Keratinocyte (primary cell): ENCODE results near the gene ASB16. TPM values are rescaled to one million over a fixed set of nuclear protein-coding genes. Genes with fewer than 3 reads are reported as not detected.
"Not testable (repeated sequence)": the region's sequence is repeated elsewhere in the genome, so short reads cannot be mapped to it uniquely, and the experiment has no call there.

Experiments
- DNase-seq: peaks from one replicate; pipeline ENCODE4 v3.0.0-alpha.2; 2011; ENCODE audit warnings: low read depth, missing footprints, low spot score
- FAIRE-seq: peaks from 2 replicates; lab custom pipeline; 2011; peaks lifted over from hg19 to GRCh38; lab: Jason Lieb, UNC
- H2AFZ ChIP-seq: 2 replicates; pipeline ENCODE4 v1.6.0; 2012; ENCODE audit warnings: low read length, control low read depth, inconsistent platforms; ENCODE audit not compliant: control insufficient read depth
- H3K27ac ChIP-seq: 2 replicates; pipeline ENCODE4 v1.5.1; 2011; ENCODE audit warnings: low read length; ENCODE audit not compliant: control insufficient read depth, insufficient read depth
- H3K27me3 ChIP-seq: 3 replicates; pipeline ENCODE4 v1.6.0; 2011; ENCODE audit warnings: low read length; ENCODE audit not compliant: control insufficient read depth, insufficient read depth; ENCODE audit errors: extremely low read depth
- H3K36me3 ChIP-seq, 2 experiments: 2 replicates in 1 of 2; 3 replicates in 1 of 2; pipeline ENCODE4 v1.5.1; 2011; ENCODE audit warnings: low read length in 2 of 2, mild to moderate bottlenecking in 1 of 2; ENCODE audit not compliant: control insufficient read depth in 2 of 2, insufficient read depth in 2 of 2; ENCODE audit errors: extremely low read depth in 1 of 2
- H3K4me1 ChIP-seq: 3 replicates; pipeline ENCODE4 v1.5.1; 2011; ENCODE audit warnings: low read length; ENCODE audit not compliant: control insufficient read depth, insufficient read depth; ENCODE audit errors: extremely low read depth
- H3K4me2 ChIP-seq: 3 replicates; pipeline ENCODE4 v1.6.0; 2011; ENCODE audit warnings: low read depth, low read length; ENCODE audit not compliant: control insufficient read depth, insufficient read depth; ENCODE audit errors: extremely low read depth
- H3K4me3 ChIP-seq, 3 experiments: fragments of 200-600 bp in 1 of 3; sonication (generic) in 1 of 3; 2 replicates in 2 of 3; 3 replicates in 1 of 3; pipeline ENCODE4 v1.5.1; 2011 to 2016; ENCODE audit warnings: low read length in 3 of 3, mild to moderate bottlenecking in 3 of 3, control low read depth in 2 of 3, inconsistent platforms in 1 of 3, low read depth in 1 of 3, mixed read lengths in 1 of 3, mixed run types in 1 of 3, moderate library complexity in 1 of 3; ENCODE audit not compliant: control insufficient read depth in 2 of 3, insufficient read depth in 2 of 3; ENCODE audit errors: extremely low read depth in 1 of 3
- H3K79me2 ChIP-seq: 2 replicates; pipeline ENCODE4 v1.6.0; 2012; ENCODE audit warnings: low read length; ENCODE audit not compliant: control insufficient read depth, insufficient read depth
- H3K9ac ChIP-seq: 3 replicates; pipeline ENCODE4 v1.6.0; 2011; ENCODE audit warnings: low read length; ENCODE audit not compliant: control insufficient read depth, insufficient read depth; ENCODE audit errors: extremely low read depth
- H3K9me1 ChIP-seq: 3 replicates; pipeline ENCODE4 v1.6.0; 2011; ENCODE audit warnings: low read length; ENCODE audit not compliant: control insufficient read depth, insufficient read depth; ENCODE audit errors: extremely low read depth
- H3K9me3 ChIP-seq: 2 replicates; pipeline ENCODE4 v1.5.1; 2012; ENCODE audit warnings: low read depth, low read length; ENCODE audit not compliant: control insufficient read depth
- H4K20me1 ChIP-seq: 3 replicates; pipeline ENCODE4 v1.6.0; 2011; ENCODE audit warnings: low read length; ENCODE audit not compliant: control insufficient read depth, insufficient read depth; ENCODE audit errors: extremely low read depth
- CTCF ChIP-seq, 3 experiments: IDR thresholded peaks in 1 of 3; conservative IDR thresholded peaks in 1 of 3; optimal IDR thresholded peaks in 1 of 3; 2 replicates in 2 of 3; 3 replicates in 1 of 3; pipeline versions ENCODE3 to v1.5.1; 2011; ENCODE audit warnings: low read length in 3 of 3, mild to moderate bottlenecking in 3 of 3, moderate library complexity in 2 of 3, control low read depth in 1 of 3, inconsistent platforms in 1 of 3; ENCODE audit not compliant: insufficient read depth in 2 of 3; ENCODE audit errors: extremely low read depth in 1 of 3
- EZH2 ChIP-seq: IDR thresholded peaks from one replicate; pipeline ENCODE4 v1.6.1; 2012; ENCODE audit warnings: inconsistent platforms, mild to moderate bottlenecking, low read length, moderate library complexity
- dilution Hi-C: fragments of 300-500 bp; cut with MboI; formaldehyde crosslinking; loops from one replicate; pipeline ENCODE4 v1.7.0; 2020; ENCODE audit warnings: low sequenced_read_pairs; ENCODE audit not compliant: extremely low pct_ligation_motif_present
- polyA plus RNA-seq, 5 experiments: library from polyadenylated mRNA; depleted of rRNA in 3 of 5; stranded (reverse) in 3 of 5; stranded (forward) in 1 of 5; unstranded in 1 of 5; fragments of >200 nt; gene quantifications; 1 replicate in 1 of 5; 2 replicates in 3 of 5; 3 replicates in 1 of 5; pipeline versions ENCODE4 v1.2.1 to v1.2.3, GENCODE V29; 2011 to 2012; ENCODE audit warnings: missing spikeins in 2 of 5, low read depth in 1 of 5, low replicate concordance in 1 of 5

ASB16 gene
- polyA plus RNA-seq, 1 donor (not counting 4 experiments of a cell fraction or from before 2014, with no cell fraction given) = not detected

- Histone ChIP-seq H3K27ac (no peak overlapping the region), H3K4me3 (no peak overlapping the region), H3K9me1 (no peaks in the 10 kb centered on the region), H3K4me1 (peaks cover 5% of the 10 kb centered on the region), H3K36me3 (peaks cover 0 to 21% of the 10 kb centered on the region in 2 experiments), H3K79me2 (peaks cover 9% of the 10 kb centered on the region), H3K9me3 (no peaks in the 10 kb centered on the region), H3K27me3 (no peaks in the 10 kb centered on the region), H3K4me2 (no peak overlapping the region), H2AFZ (no peak overlapping the region), H4K20me1 (peaks cover 3% of the 10 kb centered on the region), H3K9ac (no peak overlapping the region)
- no peak for FAIRE-seq
- dilution Hi-C loops = no loop called here
- no peak for DNase-seq
- no peak for TF ChIP-seq CTCF (optimal IDR thresholded peaks at IDR 0.05 in 1 of 3, IDR thresholded peaks at IDR 0.05 in 1 of 3, conservative IDR thresholded peaks at IDR 0.05 in 1 of 3; ENCODE audit: extremely low read depth in 1 of 3, insufficient read depth in 2 of 3, low read length in 3 of 3)
- no peak for TF ChIP-seq EZH2
Measured at GRCh38 chr17:44147812-44148211, 22.7 kb upstream of the ASB16 start.

- H3K79me2 ChIP-seq, H3K9ac ChIP-seq, H3K27me3 ChIP-seq, H4K20me1 ChIP-seq, H3K9me3 ChIP-seq, FAIRE-seq, H3K9me1 ChIP-seq, H3K4me3 ChIP-seq, DNase-seq, H3K4me2 ChIP-seq, H3K27ac ChIP-seq, dilution Hi-C loops, H2AFZ ChIP-seq: not testable (repeated sequence)
- H3K36me3 ChIP-seq = peaks cover 0 to 27% of the 10 kb centered on the region in 2 experiments
- H3K4me1 ChIP-seq = peaks cover 10% of the 10 kb centered on the region
Measured at GRCh38 chr17:44149066-44149465, 21.4 kb upstream of the ASB16 start.

- Histone ChIP-seq H3K27me3 (no peaks in the 10 kb centered on the region), H3K4me2 (no peak overlapping the region), H3K9ac (no peak overlapping the region), H2AFZ (no peak overlapping the region), H3K9me1 (no peaks in the 10 kb centered on the region), H3K36me3 (peaks cover 0 to 34% of the 10 kb centered on the region in 2 experiments), H4K20me1 (peaks cover 3% of the 10 kb centered on the region), H3K4me3 (no peak overlapping the region), H3K9me3 (no peaks in the 10 kb centered on the region), H3K27ac (no peak overlapping the region), H3K4me1 (peaks cover 10% of the 10 kb centered on the region), H3K79me2 (peaks cover 9% of the 10 kb centered on the region)
- no peak for FAIRE-seq
- dilution Hi-C loops = no loop called here
- no peak for TF ChIP-seq EZH2
- TF ChIP-seq CTCF (optimal IDR thresholded peaks at IDR 0.05 in 1 of 3, IDR thresholded peaks at IDR 0.05 in 1 of 3, conservative IDR thresholded peaks at IDR 0.05 in 1 of 3; ENCODE audit: extremely low read depth in 1 of 3, insufficient read depth in 2 of 3, low read length in 3 of 3) = no peak
- DNase-seq = no peak
Measured at GRCh38 chr17:44149750-44150329, 20.7 kb upstream of the ASB16 start.
